Skeletal muscle cell (primary cell): ENCODE results near the gene THSD4.
A peak's percentile ranks its signal among the peaks of the same experiment; 100 is the strongest.

ENCODE experiments used
- DNase-seq: peaks from one replicate; pipeline ENCODE4 v3.0.0-alpha.2; 2010; ENCODE audit warnings: low read depth
- H3K4me3 ChIP-seq: 2 replicates; pipeline ENCODE4 v1.5.1; 2011; ENCODE audit warnings: low read depth, mild to moderate bottlenecking, control low read depth, low read length, moderate library complexity

THSD4 gene

GRCh38 chr15:71781179-71781964 lies 666.1 kb downstream of the THSD4 start:
- DNase-seq: peak; percentile 32
- H3K4me3 ChIP-seq: no peak overlapping the region

- DNase-seq: no peak
- H3K4me3 ChIP-seq: no peak overlapping the region
These were observed 666.6 kb downstream of the THSD4 start for GRCh38 chr15:71781965-71782265.

GRCh38 chr15:71782422-71783165 lies 667.3 kb downstream of the THSD4 start:
- no peak for DNase-seq
- H3K4me3 ChIP-seq: no peak overlapping the region

- H3K4me3 ChIP-seq: no peak overlapping the region
- DNase-seq: no peak
These were observed 669.4 kb downstream of the THSD4 start for GRCh38 chr15:71784719-71785118.

- no peak for DNase-seq
- no peak overlapping the region for H3K4me3 ChIP-seq
These were observed 670.7 kb downstream of the THSD4 start for GRCh38 chr15:71785996-71786395.

- DNase-seq: no peak
These were observed 671.4 kb downstream of the THSD4 start for GRCh38 chr15:71786673-71787072.

GRCh38 chr15:71788646-71789579 lies 673.6 kb downstream of the THSD4 start:
- no peak overlapping the region for H3K4me3 ChIP-seq
- DNase-seq: no peak

More at GRCh38 chr15:71786673-71787072, 671.4 kb downstream of the THSD4 start:
- H3K4me3 ChIP-seq: no peak overlapping the region

- no peak overlapping the region for H3K4me3 ChIP-seq
- DNase-seq: no peak
These were observed 674.3 kb downstream of the THSD4 start for GRCh38 chr15:71789616-71790015.

- H3K4me3 ChIP-seq: no peak overlapping the region
- no peak for DNase-seq
These were observed 674.8 kb downstream of the THSD4 start for GRCh38 chr15:71790081-71790480.

- DNase-seq: no peak
- no peak overlapping the region for H3K4me3 ChIP-seq
These were observed 676.7 kb downstream of the THSD4 start for GRCh38 chr15:71791975-71792374.

- DNase-seq: peak; percentile 63
These were observed 677.2 kb downstream of the THSD4 start for GRCh38 chr15:71792521-71792920.

GRCh38 chr15:71798641-71799040 lies 683.4 kb downstream of the THSD4 start:
- DNase-seq: no peak
- no peak overlapping the region for H3K4me3 ChIP-seq

More at GRCh38 chr15:71792521-71792920, 677.2 kb downstream of the THSD4 start:
- H3K4me3 ChIP-seq: no peak overlapping the region

GRCh38 chr15:71800190-71800589 lies 684.9 kb downstream of the THSD4 start:
- H3K4me3 ChIP-seq: no peak overlapping the region
- DNase-seq: no peak

- no peak overlapping the region for H3K4me3 ChIP-seq
- peak; percentile 63 for DNase-seq
These were observed 685.8 kb downstream of the THSD4 start for GRCh38 chr15:71800835-71801745.

- no peak for DNase-seq
- H3K4me3 ChIP-seq: no peak overlapping the region
These were observed 686.8 kb downstream of the THSD4 start for GRCh38 chr15:71801935-71802655.

- DNase-seq: no peak
These were observed 687.5 kb downstream of the THSD4 start for GRCh38 chr15:71802770-71803169.

GRCh38 chr15:71804226-71804625 lies 689.0 kb downstream of the THSD4 start:
- no peak for DNase-seq
- H3K4me3 ChIP-seq: no peak overlapping the region

More at GRCh38 chr15:71802770-71803169, 687.5 kb downstream of the THSD4 start:
- no peak overlapping the region for H3K4me3 ChIP-seq
